Fibroblast of villous mesenchyme (primary cell): ENCODE results near the gene LAIR2. TPM values are rescaled to one million over a fixed set of nuclear protein-coding genes. Genes with fewer than 3 reads are reported as not detected.

Source experiments
- DNase-seq: peaks from one replicate; pipeline ENCODE4 v3.0.0-alpha.2; 2010; ENCODE audit warnings: low read depth
- H3K4me3 ChIP-seq: 2 replicates; pipeline ENCODE4 v1.5.1; 2011; ENCODE audit warnings: low read depth, mild to moderate bottlenecking, low read length
- total RNA-seq: library from RNA; depleted of rRNA; stranded (reverse); fragments of >200 nt; gene quantifications from 2 replicates; pipeline ENCODE4 v1.2.3, GENCODE V29; 2012
- TF ChIP-seq, protein P1 (sequence below): IDR thresholded peaks from 2 replicates; pipeline ENCODE4 v1.5.1; 2012; ENCODE audit warnings: low read depth, mild to moderate bottlenecking, low read length; ENCODE audit not compliant: insufficient read depth

The LAIR2 gene
- total RNA-seq, 1 donor, result not detected

- H3K4me3 ChIP-seq, result no peak overlapping the region
- TF ChIP-seq, protein P1, sequence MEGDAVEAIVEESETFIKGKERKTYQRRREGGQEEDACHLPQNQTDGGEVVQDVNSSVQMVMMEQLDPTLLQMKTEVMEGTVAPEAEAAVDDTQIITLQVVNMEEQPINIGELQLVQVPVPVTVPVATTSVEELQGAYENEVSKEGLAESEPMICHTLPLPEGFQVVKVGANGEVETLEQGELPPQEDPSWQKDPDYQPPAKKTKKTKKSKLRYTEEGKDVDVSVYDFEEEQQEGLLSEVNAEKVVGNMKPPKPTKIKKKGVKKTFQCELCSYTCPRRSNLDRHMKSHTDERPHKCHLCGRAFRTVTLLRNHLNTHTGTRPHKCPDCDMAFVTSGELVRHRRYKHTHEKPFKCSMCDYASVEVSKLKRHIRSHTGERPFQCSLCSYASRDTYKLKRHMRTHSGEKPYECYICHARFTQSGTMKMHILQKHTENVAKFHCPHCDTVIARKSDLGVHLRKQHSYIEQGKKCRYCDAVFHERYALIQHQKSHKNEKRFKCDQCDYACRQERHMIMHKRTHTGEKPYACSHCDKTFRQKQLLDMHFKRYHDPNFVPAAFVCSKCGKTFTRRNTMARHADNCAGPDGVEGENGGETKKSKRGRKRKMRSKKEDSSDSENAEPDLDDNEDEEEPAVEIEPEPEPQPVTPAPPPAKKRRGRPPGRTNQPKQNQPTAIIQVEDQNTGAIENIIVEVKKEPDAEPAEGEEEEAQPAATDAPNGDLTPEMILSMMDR, result no peak
- no peak for DNase-seq
Measured at GRCh38 chr19:54549224-54549623, 46.6 kb downstream of the LAIR2 start.

DNA sequence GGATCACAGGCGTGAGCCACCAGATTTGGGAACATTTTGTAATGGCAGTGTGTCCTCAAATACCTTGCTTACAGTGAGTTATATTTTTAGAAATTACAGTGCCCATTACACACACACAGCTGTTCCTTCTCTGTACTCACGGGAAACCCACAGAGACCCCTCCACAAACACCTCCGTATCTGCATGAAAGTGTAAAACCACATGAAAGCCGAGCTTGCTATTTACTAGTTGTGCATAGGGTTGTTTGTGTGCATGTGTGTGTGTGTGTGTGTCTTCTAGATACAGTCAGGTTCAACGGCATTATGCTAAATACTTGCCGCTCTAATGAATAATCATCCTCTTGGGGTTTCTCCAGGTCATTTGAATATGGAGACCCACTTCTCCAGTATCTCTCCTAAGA is 48.7 kb downstream of the LAIR2 start:
- TF ChIP-seq, protein P1, result no peak
- H3K4me3 ChIP-seq, result no peak overlapping the region
- DNase-seq, result no peak

DNA sequence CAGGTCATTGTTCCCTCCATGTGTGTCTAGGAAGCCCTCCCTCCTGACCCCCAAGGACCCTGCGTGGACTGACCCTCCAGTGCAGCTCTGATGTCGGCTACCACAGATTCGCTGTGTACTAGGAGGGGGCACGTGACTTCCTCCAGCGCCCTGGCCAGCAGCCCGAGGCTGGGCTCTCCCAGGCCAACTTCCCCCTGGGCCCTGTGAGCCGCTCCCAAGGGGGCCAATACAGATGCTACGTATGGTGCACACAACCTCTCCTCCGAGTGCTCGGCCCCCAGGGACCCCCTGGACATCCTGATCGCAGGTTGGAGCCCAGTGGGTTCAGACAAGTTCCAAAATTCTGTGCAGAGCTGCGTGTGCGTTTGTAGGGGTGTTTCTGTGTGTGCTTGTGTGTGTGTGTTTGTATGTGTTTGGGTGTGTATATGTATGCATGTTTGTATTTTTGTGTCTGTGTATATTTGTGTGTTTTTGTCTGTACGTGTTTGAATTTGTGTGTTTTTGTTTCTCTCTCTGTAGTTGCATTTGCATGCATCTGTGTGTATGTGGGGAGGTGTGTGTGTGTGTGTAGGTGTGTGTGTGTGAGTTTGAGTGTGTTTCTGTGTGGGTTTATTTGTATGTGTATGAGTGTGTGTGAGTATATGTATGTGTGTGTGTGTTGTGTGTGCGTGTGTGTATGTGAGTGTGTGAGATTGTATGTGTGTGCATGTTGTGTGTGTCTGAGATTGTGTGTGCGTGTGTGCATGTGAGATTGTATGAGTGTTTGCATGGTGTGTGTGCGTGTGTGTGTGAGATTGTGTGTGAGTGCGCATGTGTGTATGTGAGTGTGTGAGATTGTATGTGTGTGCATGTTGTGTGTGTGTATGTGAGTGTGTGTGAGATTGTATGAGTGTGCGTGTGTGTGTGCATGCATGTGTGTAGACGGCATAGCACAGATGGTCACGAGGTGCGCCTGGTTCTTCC is 49.6 kb downstream of the LAIR2 start:
- TF ChIP-seq, protein P1, result no peak
- H3K4me3 ChIP-seq, result no peak overlapping the region
- no peak for DNase-seq

GRCh38 chr19:54552913-54553310 is 50.3 kb downstream of the LAIR2 start:
- DNase-seq, result no peak
- no peak overlapping the region for H3K4me3 ChIP-seq
- TF ChIP-seq, protein P1, result no peak

DNA sequence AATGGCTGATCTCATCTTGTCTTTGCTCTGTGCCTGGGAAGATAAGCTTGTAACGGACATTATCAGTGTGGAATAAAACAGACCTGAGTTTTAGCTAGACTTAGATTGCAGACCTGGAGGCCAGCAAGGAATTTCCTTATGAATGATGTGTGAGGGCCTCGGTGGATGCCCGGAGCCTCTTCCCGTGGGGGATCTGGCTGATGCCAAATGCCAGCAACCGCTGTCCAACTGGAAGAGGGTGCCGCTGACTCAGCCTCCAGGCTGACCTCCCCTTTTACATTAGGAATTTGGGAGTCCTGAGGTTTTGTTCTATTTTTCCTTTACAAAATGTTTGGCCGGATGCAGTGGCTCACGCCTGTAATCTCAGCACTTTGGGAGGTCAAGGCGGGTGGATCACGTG is 51.4 kb downstream of the LAIR2 start:
- no peak overlapping the region for H3K4me3 ChIP-seq
- no peak for DNase-seq
- TF ChIP-seq, protein P1, result no peak

- TF ChIP-seq, protein P1, result no peak
- H3K4me3 ChIP-seq, result no peak overlapping the region
- DNase-seq, result no peak
Measured at GRCh38 chr19:54554896-54555295, 52.3 kb downstream of the LAIR2 start.
